Tibial nerve (tissue), 4 donors: ENCODE results near the gene AKAP12.

Experiments used
- CTCF ChIP-seq, 5 experiments: fragments of 200-600 bp in 3 of 5; fragments of 450-650 bp in 2 of 5; sonication (generic) in 3 of 5; IDR thresholded peaks; one replicate each; pipeline ENCODE4 v1.5.1; 2016 to 2019; ENCODE audit warnings: antibody characterized with exemption in 5 of 5, mild to moderate bottlenecking in 3 of 5, moderate library complexity in 2 of 5
- EP300 ChIP-seq, 2 donors: sonication (generic); formaldehyde crosslinking; IDR thresholded peaks; one replicate each; pipeline ENCODE4 v1.6.1; 2017; ENCODE audit warnings: antibody characterized with exemption in 2 of 2, mild to moderate bottlenecking in 1 of 2
- POLR2A ChIP-seq, 2 donors: fragments of 450-650 bp; IDR thresholded peaks; one replicate each; pipeline ENCODE4 v1.6.1; 2017; ENCODE audit warnings: antibody characterized with exemption in 2 of 2, mild to moderate bottlenecking in 2 of 2, moderate library complexity in 2 of 2

GRCh38 chr6:151285122-151285521 is 45.4 kb downstream of the AKAP12 start:
- no peak for TF ChIP-seq CTCF (IDR thresholded peaks at IDR 0.05)
- TF ChIP-seq POLR2A (IDR thresholded peaks at IDR 0.05) = no peak
- TF ChIP-seq EP300 (IDR thresholded peaks at IDR 0.05) = no peak
